PC-3 (cell line): ENCODE data around the gene NEDD4L.

Experiments used
- EZH2 ChIP-seq: fragments of 300-600 bp; sonication (generic); IDR thresholded peaks from one replicate; pipeline ENCODE4 v1.6.1; 2017; ENCODE audit warnings: antibody characterized with exemption, mild to moderate bottlenecking, low read length; ENCODE audit not compliant: unreplicated experiment
- TF ChIP-seq, protein P1 (sequence below): fragments of 300-600 bp; sonication (generic); conservative IDR thresholded peaks from 2 replicates; pipeline ENCODE4 v1.5.1; 2017; ENCODE audit warnings: antibody characterized with exemption, low read depth, mild to moderate bottlenecking, low read length

DNA sequence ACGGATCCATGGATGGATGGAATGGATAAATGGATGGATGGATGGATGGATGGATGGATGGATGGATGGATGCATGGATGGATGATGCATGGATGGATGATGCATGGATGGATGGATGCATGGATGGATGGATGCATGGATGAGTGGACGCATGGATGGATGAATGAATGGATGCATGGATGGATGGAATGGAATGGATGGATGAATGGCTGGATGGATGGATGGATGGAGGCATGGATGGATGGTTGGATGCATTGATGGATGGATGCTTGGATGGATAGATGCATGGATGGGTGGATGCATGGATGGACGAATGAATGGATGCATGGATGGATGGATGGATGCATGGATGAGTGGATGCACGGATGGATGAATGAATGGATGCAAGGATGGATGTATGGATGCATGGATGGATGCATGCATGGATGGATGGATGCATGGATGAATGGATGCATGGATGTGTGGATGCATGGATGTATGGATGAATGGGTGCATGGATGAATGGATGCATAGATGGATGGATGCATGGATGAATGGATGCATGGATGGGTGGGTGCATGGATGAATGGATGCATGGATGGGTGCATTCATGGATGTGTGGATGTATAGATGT, 375.7 kb downstream of the NEDD4L start:
- TF ChIP-seq, protein P1, sequence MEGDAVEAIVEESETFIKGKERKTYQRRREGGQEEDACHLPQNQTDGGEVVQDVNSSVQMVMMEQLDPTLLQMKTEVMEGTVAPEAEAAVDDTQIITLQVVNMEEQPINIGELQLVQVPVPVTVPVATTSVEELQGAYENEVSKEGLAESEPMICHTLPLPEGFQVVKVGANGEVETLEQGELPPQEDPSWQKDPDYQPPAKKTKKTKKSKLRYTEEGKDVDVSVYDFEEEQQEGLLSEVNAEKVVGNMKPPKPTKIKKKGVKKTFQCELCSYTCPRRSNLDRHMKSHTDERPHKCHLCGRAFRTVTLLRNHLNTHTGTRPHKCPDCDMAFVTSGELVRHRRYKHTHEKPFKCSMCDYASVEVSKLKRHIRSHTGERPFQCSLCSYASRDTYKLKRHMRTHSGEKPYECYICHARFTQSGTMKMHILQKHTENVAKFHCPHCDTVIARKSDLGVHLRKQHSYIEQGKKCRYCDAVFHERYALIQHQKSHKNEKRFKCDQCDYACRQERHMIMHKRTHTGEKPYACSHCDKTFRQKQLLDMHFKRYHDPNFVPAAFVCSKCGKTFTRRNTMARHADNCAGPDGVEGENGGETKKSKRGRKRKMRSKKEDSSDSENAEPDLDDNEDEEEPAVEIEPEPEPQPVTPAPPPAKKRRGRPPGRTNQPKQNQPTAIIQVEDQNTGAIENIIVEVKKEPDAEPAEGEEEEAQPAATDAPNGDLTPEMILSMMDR, result no peak
- TF ChIP-seq EZH2, result no peak
